ENCODE results near the gene MYL3. TPM values are rescaled to one million over a fixed set of nuclear protein-coding genes. Genes with fewer than 3 reads are reported as not detected.

The MYL3 gene
- total RNA-seq, 1 experiment from 2014 or later = not detected

GRCh38 chr3:46865546-46865945 lies 2.3 kb upstream of the MYL3 start:
- DNase-seq (ENCODE audit: low read depth) = no peak

GRCh38 chr3:46865031-46865507 lies 1.8 kb upstream of the MYL3 start:
- no peak for DNase-seq (ENCODE audit: low read depth)

GRCh38 chr3:46864061-46864881 lies 1.0 kb upstream of the MYL3 start:
- DNase-seq (ENCODE audit: low read depth) = no peak

- no peak for DNase-seq (ENCODE audit: low read depth)
Measured at GRCh38 chr3:46862369-46863025, 747 bp downstream of the MYL3 start.

- DNase-seq (ENCODE audit: low read depth) = no peak
Measured at GRCh38 chr3:46861605-46862368, 1.5 kb downstream of the MYL3 start.

- no peak for DNase-seq (ENCODE audit: low read depth)
Measured at GRCh38 chr3:46860810-46861604, 2.2 kb downstream of the MYL3 start.

- no peak for DNase-seq (ENCODE audit: low read depth)
Measured at GRCh38 chr3:46860017-46860809, 3.0 kb downstream of the MYL3 start.

GRCh38 chr3:46859001-46859710 lies 4.1 kb downstream of the MYL3 start:
- no peak for DNase-seq (ENCODE audit: low read depth)

- DNase-seq (ENCODE audit: low read depth) = no peak
Measured at GRCh38 chr3:46858456-46858855, 4.8 kb downstream of the MYL3 start.

- no peak for DNase-seq (ENCODE audit: low read depth)
Measured at GRCh38 chr3:46857485-46858341, 5.5 kb downstream of the MYL3 start.

- DNase-seq (ENCODE audit: low read depth) = no peak
Measured at GRCh38 chr3:46856576-46857471, 6.4 kb downstream of the MYL3 start.

GRCh38 chr3:46854555-46854991 lies 8.7 kb downstream of the MYL3 start:
- no peak for DNase-seq (ENCODE audit: low read depth)

GRCh38 chr3:46853441-46854415 lies 9.5 kb downstream of the MYL3 start:
- no peak for DNase-seq (ENCODE audit: low read depth)

GRCh38 chr3:46852839-46853355 lies 10.3 kb downstream of the MYL3 start:
- no peak for DNase-seq (ENCODE audit: low read depth)

- DNase-seq (ENCODE audit: low read depth) = no peak
Measured at GRCh38 chr3:46852334-46852720, 10.9 kb downstream of the MYL3 start.

Data from LHCN-M2 (cell line).